ENCODE measurements around the gene USH2A.

Gene USH2A

GRCh38 chr1:215651867-215652266 lies 771.4 kb downstream of the USH2A start:
- Histone ChIP-seq H3K9me3 (ENCODE audit: insufficient read depth, low read depth, low read length) (no peaks in the 10 kb centered on the region), H3K27me3 (ENCODE audit: insufficient read depth, low read length, poor library complexity, severe bottlenecking) (no peaks in the 10 kb centered on the region), H3K4me1 (ENCODE audit: insufficient read depth, low read length, poor library complexity, severe bottlenecking) (no peaks in the 10 kb centered on the region), H3K9me2 (replicated peaks; ENCODE audit: low read depth, low read length) (no peaks in the 10 kb centered on the region), H4K20me1 (ENCODE audit: insufficient read depth, low read length, poor library complexity, severe bottlenecking) (no peaks in the 10 kb centered on the region), H2AFZ (ENCODE audit: low read length) (no peak overlapping the region), H3K79me2 (ENCODE audit: insufficient read depth, low read length) (no peaks in the 10 kb centered on the region), H3K4me2 (ENCODE audit: low read depth, low read length, poor library complexity, severe bottlenecking) (peak overlapping the region; percentile 32), H3K9ac (ENCODE audit: low read depth, low read length, poor library complexity, severe bottlenecking) (no peak overlapping the region), H3F3A (ENCODE audit: low read depth) (no peaks in the 10 kb centered on the region), H3K36me3 (ENCODE audit: insufficient read depth, low read length) (no peaks in the 10 kb centered on the region), H3K4me3 (ENCODE audit: low read length, poor library complexity, severe bottlenecking) (peak overlapping the region; percentile 47)
- TF ChIP-seq CTCF (conservative IDR thresholded peaks at IDR 0.05; ENCODE audit: low read length) (no peak), EZH2phosphoT487 (IDR thresholded peaks at IDR 0.05; ENCODE audit: borderline replicate concordance) (no peak)

- no peaks in the 10 kb centered on the region for H3K9me2 ChIP-seq (replicated peaks; ENCODE audit: low read depth, low read length)
- H2AFZ ChIP-seq (ENCODE audit: low read length) = no peak overlapping the region
- no peaks in the 10 kb centered on the region for H3K4me1 ChIP-seq (ENCODE audit: insufficient read depth, low read length, poor library complexity, severe bottlenecking)
- H3K9ac ChIP-seq (ENCODE audit: low read depth, low read length, poor library complexity, severe bottlenecking) = no peak overlapping the region
- H3K27me3 ChIP-seq (ENCODE audit: insufficient read depth, low read length, poor library complexity, severe bottlenecking) = no peaks in the 10 kb centered on the region
- H3K36me3 ChIP-seq (ENCODE audit: insufficient read depth, low read length) = no peaks in the 10 kb centered on the region
- no peak overlapping the region for H3K4me3 ChIP-seq (ENCODE audit: low read length, poor library complexity, severe bottlenecking)
- no peaks in the 10 kb centered on the region for H3K9me3 ChIP-seq (ENCODE audit: insufficient read depth, low read depth, low read length)
- H4K20me1 ChIP-seq (ENCODE audit: insufficient read depth, low read length, poor library complexity, severe bottlenecking) = no peaks in the 10 kb centered on the region
- no peak for TF ChIP-seq CTCF (conservative IDR thresholded peaks at IDR 0.05; ENCODE audit: low read length)
- TF ChIP-seq EZH2phosphoT487 (IDR thresholded peaks at IDR 0.05; ENCODE audit: borderline replicate concordance) = no peak
- no peaks in the 10 kb centered on the region for H3K79me2 ChIP-seq (ENCODE audit: insufficient read depth, low read length)
- no peaks in the 10 kb centered on the region for H3F3A ChIP-seq (ENCODE audit: low read depth)
- peak overlapping the region; percentile 32 for H3K4me2 ChIP-seq (ENCODE audit: low read depth, low read length, poor library complexity, severe bottlenecking)
Measured at GRCh38 chr1:215650446-215651149, 772.6 kb downstream of the USH2A start.

GRCh38 chr1:215648957-215649356 lies 774.3 kb downstream of the USH2A start:
- Histone ChIP-seq H3K4me2 (ENCODE audit: low read depth, low read length, poor library complexity, severe bottlenecking) (no peak overlapping the region), H3F3A (ENCODE audit: low read depth) (no peaks in the 10 kb centered on the region)
- no peak for TF ChIP-seq CTCF (conservative IDR thresholded peaks at IDR 0.05; ENCODE audit: low read length)
- TF ChIP-seq EZH2phosphoT487 (IDR thresholded peaks at IDR 0.05; ENCODE audit: borderline replicate concordance) = no peak

More at GRCh38 chr1:215648957-215649356, 774.3 kb downstream of the USH2A start:
- no peak overlapping the region for H2AFZ ChIP-seq (ENCODE audit: low read length)
- no peaks in the 10 kb centered on the region for H4K20me1 ChIP-seq (ENCODE audit: insufficient read depth, low read length, poor library complexity, severe bottlenecking)
- H3K9me3 ChIP-seq (ENCODE audit: insufficient read depth, low read depth, low read length) = no peaks in the 10 kb centered on the region
- H3K4me3 ChIP-seq (ENCODE audit: low read length, poor library complexity, severe bottlenecking) = no peak overlapping the region
- H3K9ac ChIP-seq (ENCODE audit: low read depth, low read length, poor library complexity, severe bottlenecking) = no peak overlapping the region
- H3K36me3 ChIP-seq (ENCODE audit: insufficient read depth, low read length) = no peaks in the 10 kb centered on the region
- H3K79me2 ChIP-seq (ENCODE audit: insufficient read depth, low read length) = no peaks in the 10 kb centered on the region
- H3K27me3 ChIP-seq (ENCODE audit: insufficient read depth, low read length, poor library complexity, severe bottlenecking) = no peaks in the 10 kb centered on the region
- no peaks in the 10 kb centered on the region for H3K9me2 ChIP-seq (replicated peaks; ENCODE audit: low read depth, low read length)
- no peaks in the 10 kb centered on the region for H3K4me1 ChIP-seq (ENCODE audit: insufficient read depth, low read length, poor library complexity, severe bottlenecking)
